Gastrocnemius medialis (tissue), 4 donors: ENCODE measurements around the gene CKB.

Experiments
- CTCF ChIP-seq, 5 experiments: fragments of 450-650 bp in 3 of 5; fragments of 200-600 bp in 2 of 5; sonication (generic) in 2 of 5; IDR thresholded peaks in 4 of 5; conservative IDR thresholded peaks in 1 of 5; 1 replicate in 4 of 5; 2 replicates in 1 of 5; pipeline ENCODE4 v1.5.1; 2016 to 2019; ENCODE audit warnings: antibody characterized with exemption in 5 of 5, mild to moderate bottlenecking in 3 of 5, moderate library complexity in 3 of 5
- POLR2A ChIP-seq, 2 donors: fragments of 450-650 bp; IDR thresholded peaks; one replicate each; pipeline ENCODE4 v1.6.1; 2017; ENCODE audit warnings: antibody characterized with exemption in 2 of 2, mild to moderate bottlenecking in 2 of 2, moderate library complexity in 2 of 2

- TF ChIP-seq POLR2A (IDR thresholded peaks at IDR 0.05) (no peak), CTCF (IDR thresholded peaks at IDR 0.05 in 4 of 5, conservative IDR thresholded peaks at IDR 0.05 in 1 of 5) (no peak)
Observed at GRCh38 chr14:103533137-103533998, 10.7 kb upstream of the CKB start.
